Effector CD8-positive, alpha-beta T cell (primary cell): ENCODE measurements around the gene ZNF608.

ENCODE experiments used
- DNase-seq: peaks from one replicate; lab custom pipeline; 2025; lab: John Stamatoyannopoulos, UW

The ZNF608 gene

DNA sequence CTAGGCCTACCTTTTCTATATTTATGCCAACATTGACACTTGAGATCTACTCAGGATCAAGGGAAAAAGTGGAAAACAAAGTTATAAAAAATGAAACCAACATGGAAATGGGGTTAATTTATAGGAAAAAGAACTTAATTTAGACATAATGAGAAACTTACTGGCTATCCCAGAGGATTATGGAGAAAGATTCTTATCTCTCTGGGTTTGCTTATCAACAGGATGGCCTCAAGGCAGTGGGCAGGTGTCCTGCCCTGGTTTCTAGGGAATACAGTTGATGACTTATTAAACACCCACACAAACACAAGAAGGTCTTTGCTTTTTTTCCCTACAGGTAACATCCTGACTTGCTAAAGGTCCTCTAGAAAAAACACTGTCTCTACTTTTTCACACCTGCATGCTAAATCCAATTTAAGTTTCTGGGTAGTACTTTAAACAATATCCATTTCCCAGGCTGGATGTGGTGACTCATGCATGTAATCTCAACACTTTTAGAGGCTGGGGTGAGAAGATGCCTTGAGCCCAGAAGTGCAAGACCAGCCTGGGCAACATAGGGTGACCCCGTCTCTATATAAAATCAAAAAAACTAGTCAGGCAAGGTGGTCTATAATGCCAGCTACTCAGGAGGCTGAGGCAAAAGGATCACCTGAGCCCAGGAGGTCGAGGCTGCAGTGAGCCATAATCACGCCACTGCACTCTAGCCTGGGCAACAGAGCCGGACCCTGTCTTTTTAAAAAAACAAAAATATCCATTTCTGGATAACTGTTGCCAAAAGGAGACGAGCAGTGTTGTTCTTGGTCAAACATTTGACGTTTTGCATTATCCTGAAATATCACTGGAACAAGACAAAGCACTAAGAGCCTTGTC lies 6.6 kb upstream of the ZNF608 start:
- no peak for DNase-seq

DNA sequence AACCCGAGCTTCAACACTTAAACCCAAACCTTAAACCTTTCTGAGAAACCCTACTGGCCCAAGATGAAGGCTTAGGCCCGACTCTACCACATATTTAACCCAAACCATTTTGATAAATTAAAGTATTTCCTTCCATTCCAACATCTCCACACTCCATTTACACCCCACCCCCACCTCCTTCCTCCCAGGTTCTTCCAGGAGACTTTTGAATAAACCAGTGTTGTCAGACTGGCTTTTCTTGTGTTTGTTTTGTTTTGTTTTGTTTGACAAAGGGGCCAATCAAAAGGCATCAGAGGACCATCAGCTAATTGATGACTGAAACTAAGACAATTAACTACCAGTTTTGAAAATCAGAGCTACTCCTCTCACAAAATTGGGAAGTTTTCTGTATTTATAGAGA lies 4.6 kb upstream of the ZNF608 start:
- no peak for DNase-seq

DNA sequence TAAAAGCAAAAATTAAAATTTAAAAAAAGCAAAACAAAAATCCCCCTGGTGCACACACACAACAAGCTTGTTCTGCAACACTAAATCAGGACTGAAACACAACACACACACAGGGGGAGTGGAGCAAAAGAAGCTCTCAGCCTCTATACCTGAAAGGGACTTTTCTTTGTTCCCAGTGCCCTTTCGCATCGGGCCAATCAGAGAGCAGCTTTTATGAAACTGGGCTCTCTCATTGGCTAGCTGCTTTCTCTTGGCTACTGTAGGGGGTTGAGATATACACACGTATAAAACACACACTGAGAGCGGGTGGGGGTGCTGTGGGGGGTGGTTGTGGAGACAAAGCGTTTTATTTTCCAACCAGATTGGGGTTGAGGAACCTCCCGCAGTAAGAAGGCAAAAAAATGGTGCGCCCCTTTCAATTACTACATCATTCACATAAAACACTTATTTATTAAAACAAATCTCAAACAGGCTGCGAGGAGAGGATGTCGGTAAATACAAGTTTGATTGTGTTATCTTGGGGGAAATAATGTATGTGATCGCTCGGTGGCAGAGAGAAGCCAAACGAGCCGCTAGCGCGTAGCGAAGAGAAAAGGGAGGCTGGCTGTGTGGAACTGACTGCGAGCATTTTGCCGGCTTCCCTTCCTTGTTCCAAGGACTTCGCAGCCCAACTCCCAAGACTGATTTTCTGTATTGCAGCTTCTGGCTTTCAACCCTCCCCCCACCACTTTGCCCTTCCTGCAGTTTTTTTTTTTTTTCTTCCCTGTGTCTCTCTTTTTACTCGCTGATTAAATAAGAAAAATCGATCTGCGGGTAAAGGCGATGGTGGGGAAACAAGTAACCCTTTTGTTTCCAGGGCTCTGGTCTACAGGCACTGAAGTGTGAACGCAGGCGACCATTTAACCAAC lies 2.5 kb upstream of the ZNF608 start:
- DNase-seq: no peak

DNA sequence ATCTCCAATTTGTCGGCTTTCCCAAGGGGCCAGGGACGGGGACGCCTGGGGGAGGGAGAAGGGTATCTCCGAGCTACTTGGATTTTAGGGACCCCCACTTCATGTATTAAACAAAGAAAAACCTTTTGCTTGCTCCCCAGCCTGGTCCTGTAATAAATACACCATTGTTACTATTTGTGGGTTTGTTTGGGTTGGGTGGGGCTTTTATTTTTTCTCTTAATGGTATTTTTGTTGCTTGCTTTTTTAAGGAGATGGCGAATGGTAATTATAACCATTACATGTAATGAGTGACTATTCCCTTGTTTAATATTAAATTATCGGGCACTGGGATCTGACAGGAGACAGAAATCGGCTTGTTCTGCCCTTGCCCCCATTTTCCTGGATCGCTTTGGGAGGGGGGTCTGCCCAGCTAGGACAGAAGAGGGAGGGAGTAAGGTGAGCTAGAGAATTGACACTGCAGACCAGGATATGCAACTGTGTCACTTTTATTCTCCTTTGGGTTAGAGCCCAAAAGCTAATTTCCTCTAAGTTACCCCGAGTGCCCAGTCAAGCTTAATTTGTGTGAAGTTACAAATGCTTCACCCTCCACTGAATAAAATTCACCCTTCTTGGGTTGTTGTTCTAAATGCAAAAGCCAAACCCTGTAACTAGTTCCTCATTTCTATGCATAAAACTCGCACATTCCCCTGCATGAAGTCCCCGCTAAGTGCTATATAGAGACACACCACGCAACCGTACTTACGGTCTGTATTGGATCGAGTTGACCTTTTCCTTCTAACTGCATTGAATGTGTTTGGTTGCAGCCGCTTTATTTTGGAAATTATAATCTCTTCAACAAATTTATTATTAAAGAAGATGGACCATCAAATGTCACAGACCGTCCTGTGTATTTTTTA lies 1.6 kb upstream of the ZNF608 start:
- no peak for DNase-seq

DNA sequence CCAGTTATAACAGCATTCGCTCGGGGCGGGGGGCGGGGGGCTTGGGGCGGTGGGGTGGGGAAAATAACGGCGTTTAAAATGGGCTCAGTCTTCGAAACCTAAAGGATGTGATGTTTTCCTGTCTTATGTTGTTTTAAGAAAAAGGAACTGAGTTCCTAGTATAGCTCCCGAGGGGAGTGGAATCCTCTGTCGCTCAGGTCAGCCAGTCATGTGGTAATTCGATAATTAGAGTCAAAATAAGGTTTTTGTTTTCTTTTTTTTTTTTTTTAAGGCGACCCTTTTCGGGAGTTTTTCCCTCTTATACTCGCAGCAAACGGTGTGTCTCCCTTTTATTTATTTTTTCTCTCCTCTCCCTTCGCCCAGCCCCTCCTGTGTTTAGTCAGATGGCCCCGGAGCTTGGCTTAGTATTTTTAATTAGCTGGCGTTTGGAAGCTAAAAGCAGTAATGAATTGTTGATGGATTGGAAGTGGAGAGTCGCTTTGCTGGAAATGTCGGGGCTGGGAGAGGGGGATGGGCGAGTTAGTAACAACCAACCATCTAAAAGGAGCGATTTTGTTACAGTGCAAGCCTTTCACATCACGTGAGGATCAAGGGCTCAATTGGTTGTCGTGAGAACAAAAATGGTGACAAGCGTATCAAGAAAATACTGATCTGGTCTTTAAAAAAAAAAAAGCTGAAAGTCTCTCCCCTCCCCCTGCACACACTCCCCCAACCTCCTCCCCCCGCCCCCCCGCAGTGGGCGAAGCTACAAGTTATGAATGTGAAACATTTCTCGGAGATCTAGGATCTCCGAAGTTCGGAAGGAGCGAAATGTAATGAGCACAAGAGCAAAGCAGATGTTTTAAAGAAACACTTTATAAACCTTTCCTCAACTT lies 714 bp upstream of the ZNF608 start:
- no peak for DNase-seq

DNA sequence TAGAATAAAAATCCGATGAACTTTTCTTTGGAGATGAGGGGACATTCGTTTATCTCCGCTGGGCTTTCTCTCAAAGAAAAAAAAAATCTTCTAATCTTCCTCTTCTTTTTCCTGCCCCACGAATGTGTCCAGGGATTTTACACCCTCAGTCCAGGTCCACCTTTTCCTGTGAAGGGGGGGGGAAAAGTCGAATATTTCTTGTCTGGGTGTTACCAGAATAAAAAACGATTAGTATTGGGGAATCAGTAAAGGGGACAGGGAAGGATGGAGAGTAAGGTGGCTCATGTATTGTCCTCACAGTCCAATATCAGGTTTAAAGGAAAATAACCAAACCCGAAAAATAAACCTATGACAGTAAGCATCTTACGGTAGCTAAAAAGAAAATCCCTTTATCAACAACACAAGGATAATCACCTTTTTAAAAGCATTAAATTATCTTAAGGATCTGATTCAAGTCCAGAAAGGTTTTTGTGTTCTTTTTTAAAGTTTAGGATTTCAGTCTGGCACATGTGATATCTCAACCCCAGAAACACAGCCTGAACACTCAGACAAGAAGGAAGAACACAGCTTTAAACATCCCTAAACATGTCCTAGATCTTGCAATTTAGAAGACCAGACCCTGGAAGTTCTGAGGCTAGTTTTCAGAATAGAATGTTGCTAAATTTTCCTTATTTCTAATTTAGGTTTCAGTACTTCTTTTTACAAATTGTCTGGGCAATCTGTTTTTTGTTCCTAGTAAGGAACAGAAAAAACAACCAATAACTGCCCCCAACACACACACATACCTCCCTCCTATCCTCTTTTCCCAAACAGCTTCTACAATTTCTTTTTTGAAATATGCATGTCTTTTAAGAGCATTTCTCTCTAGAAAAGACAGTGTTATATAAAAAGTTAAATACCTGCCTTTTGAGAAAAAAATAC lies 1.2 kb downstream of the ZNF608 start:
- no peak for DNase-seq

DNA sequence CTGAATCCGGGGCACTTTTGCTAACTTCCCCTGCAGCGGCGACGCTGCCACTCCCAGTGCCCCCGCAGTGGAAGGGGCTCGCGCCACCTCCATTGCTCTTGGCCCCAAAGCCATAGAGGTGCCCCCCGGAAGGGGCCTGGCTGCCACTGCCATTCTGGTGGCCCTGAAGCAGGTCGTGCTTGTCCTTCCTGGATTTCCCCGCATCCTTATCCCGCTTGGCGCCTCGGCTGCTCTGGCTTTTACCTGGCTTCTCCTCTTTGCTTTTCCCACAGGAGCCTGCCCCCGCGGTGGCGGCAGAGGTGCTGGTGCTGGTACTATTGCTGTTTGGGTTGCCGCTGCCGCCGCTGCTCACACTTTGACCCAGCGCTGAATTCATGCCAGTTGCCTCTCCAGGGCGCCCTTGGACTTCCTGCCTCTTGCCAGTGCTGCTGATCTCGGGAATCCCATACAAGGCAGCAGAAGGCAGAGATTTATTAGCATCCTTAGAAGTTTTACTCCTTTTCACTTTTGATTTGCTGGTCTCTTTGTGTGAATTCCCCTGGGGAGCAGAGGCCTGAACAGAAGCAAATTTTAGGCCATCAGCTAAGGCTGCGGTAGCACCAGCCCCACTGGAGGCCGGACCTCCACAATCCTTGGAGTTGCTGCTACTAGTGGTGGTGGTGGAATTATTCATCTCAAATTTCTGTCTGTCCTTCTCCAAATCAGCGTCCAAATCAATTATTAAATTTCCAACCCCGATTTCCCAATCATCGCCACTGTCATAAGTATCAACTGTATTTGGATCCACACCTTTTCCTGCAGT lies 2.1 kb downstream of the ZNF608 start:
- no peak for DNase-seq

DNA sequence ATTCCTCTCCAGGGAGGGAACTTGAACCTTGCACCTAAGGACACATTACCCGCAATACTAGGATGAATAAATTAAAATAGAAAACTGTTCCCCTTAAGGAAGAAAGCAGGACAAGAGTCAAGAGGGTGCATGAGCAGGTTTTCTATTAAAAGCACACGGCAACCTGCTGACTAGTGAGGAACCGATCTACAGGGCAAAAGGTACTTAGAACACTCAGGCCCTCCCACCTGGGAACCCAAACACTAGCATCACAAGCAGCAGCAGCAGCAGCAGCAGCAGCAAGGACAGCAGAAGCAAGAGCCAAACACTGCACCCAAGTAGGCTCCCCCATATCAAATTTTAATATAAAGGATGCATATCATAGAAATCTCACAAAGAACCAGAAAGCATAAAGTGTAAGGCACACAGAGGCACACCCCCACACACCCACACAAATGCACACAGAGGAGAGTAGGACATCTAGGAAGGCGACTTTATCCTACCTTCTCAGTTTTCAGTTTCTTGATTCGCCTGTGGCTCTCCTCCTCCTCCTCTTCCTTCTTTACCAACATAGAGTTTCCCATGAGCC lies 2.8 kb downstream of the ZNF608 start:
- DNase-seq: no peak

DNA sequence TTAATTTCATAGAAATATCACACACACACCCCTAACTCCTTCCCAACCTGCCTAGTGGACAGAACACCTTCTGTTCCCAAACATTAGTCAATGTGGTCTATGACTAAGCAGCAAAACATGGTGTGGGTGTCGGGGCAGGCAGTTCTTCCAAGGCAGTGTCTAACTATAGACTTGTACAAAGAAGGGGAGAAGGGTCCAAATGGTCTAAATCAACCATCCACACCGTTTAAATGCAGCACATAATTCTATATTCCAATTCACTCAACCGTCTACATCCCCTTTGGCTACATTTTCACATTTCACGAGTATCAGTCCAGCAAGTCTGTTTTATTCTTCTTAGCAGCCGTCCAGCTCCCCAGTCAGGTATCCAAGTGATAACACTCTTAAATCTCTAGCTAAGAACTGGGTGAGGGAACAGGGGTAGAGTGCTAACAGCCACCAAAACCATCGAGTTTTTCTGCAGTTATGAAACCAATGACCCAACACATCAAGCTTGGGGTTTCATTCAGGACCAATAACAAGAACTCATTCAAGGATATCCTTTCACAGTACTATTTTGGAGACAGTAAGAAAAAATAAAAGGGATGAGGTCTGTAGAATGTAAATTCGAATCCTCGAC lies 3.3 kb downstream of the ZNF608 start:
- no peak for DNase-seq

DNA sequence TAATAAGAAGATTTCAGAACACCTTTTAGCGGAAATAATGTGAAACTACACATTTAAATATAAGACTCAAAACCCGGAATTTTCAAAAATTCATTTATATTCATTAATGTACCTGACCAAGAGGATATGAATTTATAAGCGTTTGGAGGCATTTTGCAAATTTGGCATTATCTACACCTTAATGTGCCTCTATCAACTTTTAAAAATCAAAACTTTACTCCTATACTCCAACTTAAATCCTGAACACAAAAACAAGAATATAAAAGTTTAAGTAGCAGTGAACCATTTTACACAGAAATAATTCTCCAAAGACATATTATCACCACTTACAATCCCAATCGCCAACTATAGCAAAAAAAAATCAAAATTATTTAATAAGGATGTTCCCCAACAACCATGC lies 3.9 kb downstream of the ZNF608 start:
- no peak for DNase-seq

DNA sequence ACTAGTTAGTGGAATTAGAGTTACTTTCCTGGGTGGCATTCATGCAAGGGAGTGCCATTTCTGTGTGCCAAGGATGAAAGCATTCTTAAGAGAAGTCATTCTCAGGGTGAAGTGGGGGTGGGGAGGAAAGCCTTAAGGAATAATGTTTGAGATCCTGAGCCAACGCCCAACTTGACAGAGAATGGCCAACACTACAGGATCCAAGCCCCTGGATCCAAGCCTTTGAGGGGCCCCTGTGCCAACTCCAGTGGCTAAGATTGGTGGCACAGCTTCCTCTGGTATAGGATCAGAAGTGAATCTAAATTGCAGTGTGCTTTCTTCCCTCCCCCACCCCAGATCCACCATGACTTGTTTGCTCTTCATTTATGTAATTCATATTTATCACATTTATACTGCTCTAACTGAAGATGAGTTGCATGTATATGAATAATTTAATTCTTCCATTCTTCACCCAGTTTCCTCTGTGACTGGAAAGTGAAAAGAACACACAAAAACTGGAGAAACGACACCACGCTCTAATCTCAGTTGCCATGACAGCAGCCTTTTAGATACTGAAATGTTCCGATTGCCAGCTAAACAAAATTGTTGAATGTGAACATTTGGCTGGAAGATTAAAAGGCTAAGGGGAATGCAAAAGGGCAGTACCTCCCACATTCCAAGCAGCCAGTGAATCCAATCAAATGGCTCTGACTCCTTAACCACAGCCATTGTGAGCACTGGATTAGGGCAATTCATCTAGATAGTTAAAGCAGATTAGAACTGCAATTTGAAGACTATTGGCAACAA lies 4.5 kb downstream of the ZNF608 start:
- DNase-seq: no peak

DNA sequence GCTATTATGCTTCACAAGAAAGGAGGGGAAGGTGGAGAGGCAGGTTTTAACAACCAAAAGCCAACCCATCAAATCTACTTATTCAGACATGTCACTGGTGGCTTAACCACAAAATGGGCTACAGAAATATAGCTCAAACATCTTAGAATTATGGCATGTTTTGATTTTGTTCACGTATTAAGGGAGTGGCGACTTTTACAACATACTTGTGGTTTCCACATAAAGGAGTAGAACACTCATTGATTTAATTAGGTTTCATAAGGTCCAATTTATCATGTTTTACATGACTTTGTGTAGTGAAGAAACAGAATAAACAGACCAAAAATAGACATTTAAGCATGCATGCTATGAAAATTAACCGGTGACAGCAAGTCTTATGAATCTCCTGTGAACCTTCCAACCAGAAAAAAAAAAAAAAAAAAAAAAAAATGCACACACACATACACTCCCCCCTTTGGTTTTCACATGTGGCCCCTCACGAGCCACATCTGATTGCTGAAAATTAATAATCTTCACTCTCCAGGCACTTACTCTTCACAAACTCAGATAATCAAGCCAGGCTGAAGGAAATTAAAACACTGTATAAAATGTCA lies 5.4 kb downstream of the ZNF608 start:
- DNase-seq: no peak

DNA sequence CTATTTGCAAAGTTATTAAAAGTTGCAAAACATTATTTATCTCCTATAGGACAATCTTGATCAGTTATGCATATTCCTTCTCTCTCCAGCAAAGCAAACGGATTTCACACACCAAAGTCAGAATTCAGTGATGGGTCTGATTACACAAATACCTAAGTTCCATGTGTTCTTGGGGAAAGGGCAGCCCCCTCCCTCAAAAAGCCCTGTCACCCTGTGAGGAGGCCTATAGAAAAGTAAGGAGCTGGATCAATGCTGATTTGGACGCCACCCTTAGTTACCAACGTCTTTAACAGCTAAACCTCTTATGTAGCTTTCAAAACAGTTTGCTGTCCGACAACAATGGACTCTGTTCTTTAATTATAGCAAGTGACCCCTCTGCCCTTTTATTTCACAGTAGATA lies 6.4 kb downstream of the ZNF608 start:
- DNase-seq: no peak

DNA sequence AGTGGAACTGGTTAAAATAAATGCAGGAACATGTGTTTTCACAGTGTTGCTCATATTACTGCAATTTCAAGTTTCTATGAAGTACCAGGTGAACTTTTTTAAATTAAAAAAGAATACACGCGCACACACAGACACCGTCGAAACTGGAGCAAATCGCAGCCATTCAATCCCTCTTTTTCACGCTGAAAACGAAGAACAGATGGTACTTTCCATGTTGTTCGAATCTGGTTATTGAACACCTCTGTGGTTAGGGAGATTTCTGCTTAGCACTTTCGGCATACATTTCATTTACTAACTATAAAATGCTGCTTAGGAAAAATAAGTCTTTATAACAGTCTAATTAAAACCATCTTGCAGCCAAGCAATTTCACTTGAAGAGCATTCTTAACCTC lies 6.8 kb downstream of the ZNF608 start:
- DNase-seq: no peak

DNA sequence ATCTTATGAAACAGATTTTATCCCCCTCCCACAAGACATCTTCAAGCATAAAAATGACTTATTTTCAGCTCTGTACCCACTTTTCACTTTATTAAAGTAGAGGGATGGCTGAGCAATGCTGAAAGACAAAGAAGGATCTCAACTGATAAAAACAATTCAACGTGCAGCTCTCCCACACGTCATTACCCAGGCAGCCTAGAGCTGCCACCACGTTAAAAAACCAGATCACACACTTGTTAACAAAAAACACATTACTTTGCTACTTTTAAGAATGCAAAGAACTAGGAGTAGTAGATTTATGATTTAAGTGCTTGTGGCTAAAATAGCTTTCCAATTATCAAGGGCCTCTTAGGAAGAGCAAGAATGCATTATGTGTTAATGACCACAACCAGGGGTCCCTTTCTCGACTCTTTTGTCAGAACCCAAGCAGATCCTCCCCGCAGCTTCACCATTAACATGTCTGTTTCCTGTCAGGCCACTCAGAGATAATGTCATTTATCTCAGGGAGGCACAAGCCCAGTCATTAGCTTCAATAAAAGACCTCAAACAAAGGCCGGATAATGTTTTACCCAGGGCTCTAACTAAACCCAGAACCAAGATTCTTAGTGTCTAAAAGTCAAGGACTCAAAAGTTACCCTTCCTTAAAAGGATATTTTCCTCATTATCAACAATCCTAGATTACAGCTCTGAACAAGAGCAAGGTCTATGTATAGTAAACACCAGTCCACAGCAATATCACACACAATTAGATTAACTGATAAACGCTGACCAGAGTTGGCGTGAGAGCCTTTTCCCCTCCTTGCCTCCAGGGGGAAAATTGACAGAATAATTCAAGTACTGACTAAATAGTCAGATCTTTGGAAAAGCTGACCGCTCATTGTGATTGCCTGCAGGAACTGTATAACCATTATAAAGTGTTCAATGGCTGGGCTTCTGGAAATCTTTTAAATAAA lies 7.5 kb downstream of the ZNF608 start:
- DNase-seq: no peak

DNA sequence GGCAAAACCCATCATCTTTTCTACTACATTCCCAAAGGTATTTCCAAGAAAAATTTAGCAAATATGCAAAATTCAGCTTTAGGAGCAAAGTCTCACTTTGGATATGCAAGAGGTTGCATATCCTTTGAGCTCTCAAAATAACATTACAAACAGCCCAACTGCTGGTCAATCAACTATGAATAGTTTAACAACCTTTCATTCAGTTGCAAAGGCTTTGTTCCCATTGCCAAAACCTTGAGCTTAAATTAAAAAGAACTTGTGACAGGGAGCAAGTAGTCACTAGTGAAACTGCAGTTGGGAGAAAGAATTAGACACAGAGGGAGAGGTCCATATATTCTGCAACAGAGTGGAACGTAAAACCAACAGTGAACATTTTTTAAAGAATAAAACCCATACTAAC lies 8.8 kb downstream of the ZNF608 start:
- no peak for DNase-seq
